Measurements from ENCODE around the gene SLC11A1.

DNA sequence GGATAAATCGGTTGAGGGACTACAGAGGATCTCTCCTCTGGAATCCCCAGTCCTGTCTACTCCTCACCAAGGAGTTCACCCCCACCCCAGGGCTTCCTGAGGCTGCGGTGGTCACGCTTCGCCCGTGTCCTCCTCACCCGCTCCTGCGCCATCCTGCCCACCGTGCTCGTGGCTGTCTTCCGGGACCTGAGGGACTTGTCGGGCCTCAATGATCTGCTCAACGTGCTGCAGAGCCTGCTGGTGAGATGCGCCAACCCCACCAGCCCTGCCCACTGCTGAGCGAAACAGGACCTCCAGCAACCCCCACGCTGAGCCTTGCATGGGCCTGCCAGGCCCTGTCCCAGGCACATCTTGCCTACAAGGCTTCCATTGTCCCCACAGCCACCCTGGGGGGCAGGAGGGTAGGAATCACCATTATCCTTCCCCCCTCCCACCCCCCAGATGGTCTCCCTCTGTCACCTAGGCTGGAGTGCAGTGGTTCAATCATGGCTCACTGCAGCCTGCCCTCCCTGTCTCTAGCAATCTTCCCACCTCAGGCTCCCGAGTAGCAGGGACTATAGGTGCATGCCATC is 10.9 kb downstream of the SLC11A1 start:
- TF ChIP-seq POLR2A (IDR thresholded peaks at IDR 0.05): no peak
- TF ChIP-seq, protein P1, sequence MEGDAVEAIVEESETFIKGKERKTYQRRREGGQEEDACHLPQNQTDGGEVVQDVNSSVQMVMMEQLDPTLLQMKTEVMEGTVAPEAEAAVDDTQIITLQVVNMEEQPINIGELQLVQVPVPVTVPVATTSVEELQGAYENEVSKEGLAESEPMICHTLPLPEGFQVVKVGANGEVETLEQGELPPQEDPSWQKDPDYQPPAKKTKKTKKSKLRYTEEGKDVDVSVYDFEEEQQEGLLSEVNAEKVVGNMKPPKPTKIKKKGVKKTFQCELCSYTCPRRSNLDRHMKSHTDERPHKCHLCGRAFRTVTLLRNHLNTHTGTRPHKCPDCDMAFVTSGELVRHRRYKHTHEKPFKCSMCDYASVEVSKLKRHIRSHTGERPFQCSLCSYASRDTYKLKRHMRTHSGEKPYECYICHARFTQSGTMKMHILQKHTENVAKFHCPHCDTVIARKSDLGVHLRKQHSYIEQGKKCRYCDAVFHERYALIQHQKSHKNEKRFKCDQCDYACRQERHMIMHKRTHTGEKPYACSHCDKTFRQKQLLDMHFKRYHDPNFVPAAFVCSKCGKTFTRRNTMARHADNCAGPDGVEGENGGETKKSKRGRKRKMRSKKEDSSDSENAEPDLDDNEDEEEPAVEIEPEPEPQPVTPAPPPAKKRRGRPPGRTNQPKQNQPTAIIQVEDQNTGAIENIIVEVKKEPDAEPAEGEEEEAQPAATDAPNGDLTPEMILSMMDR (IDR thresholded peaks at IDR 0.05): no peak
- TF ChIP-seq EP300 (IDR thresholded peaks at IDR 0.05): no peak

Data from tibial nerve (tissue), 4 donors.